HG03060 (cell line): Measurements from ENCODE around the gene HSPG2.
"Not testable (repeated sequence)": the region's sequence is repeated elsewhere in the genome, so short reads cannot be mapped to it uniquely, and the experiment has no call there.

Experiments
- ATAC-seq: cut with Tn5 transposase; IDR thresholded peaks from one replicate; pipeline ENCODE4 v1.9.1; 2021; ENCODE audit warnings: low read depth, moderate number of reproducible peaks; ENCODE audit not compliant: unreplicated experiment

HSPG2 gene

GRCh38 chr1:21914880-21915640 lies 22.1 kb downstream of the HSPG2 start:
- no peak for ATAC-seq

GRCh38 chr1:21914450-21914849 lies 22.7 kb downstream of the HSPG2 start:
- ATAC-seq = no peak

- ATAC-seq = no peak
Observed at GRCh38 chr1:21913763-21914162, 23.3 kb downstream of the HSPG2 start.

- ATAC-seq = no peak
Observed at GRCh38 chr1:21913258-21913657, 23.9 kb downstream of the HSPG2 start.

GRCh38 chr1:21912038-21912758 lies 24.9 kb downstream of the HSPG2 start:
- ATAC-seq = no peak

- no peak for ATAC-seq
Observed at GRCh38 chr1:21911205-21912001, 25.7 kb downstream of the HSPG2 start.

- no peak for ATAC-seq
Observed at GRCh38 chr1:21910558-21911204, 26.4 kb downstream of the HSPG2 start.

GRCh38 chr1:21909787-21910503 lies 27.2 kb downstream of the HSPG2 start:
- ATAC-seq = no peak

- no peak for ATAC-seq
Observed at GRCh38 chr1:21909286-21909759, 27.8 kb downstream of the HSPG2 start.

- ATAC-seq = not testable (repeated sequence)
Observed at GRCh38 chr1:21907737-21908534, 29.2 kb downstream of the HSPG2 start.

- no peak for ATAC-seq
Observed at GRCh38 chr1:21907079-21907418, 30.1 kb downstream of the HSPG2 start.

GRCh38 chr1:21906173-21907078 lies 30.7 kb downstream of the HSPG2 start:
- no peak for ATAC-seq

GRCh38 chr1:21904704-21905520 lies 32.2 kb downstream of the HSPG2 start:
- ATAC-seq = no peak

GRCh38 chr1:21904454-21904703 lies 32.7 kb downstream of the HSPG2 start:
- ATAC-seq = no peak

- ATAC-seq = no peak
Observed at GRCh38 chr1:21903638-21904453, 33.3 kb downstream of the HSPG2 start.

- no peak for ATAC-seq
Observed at GRCh38 chr1:21902026-21903012, 34.8 kb downstream of the HSPG2 start.
